Embryonic facial prominence (tissue), 1 donor: ENCODE results near the gene HSPA9.
"Not testable (repeated sequence)": the region's sequence is repeated elsewhere in the genome, so short reads cannot be mapped to it uniquely, and the experiment has no call there.

Experiments used
- DNase-seq: peaks from one replicate; pipeline ENCODE4 v3.0.0-alpha.2; 2016; ENCODE audit errors: extremely low spot score

Gene HSPA9

DNA sequence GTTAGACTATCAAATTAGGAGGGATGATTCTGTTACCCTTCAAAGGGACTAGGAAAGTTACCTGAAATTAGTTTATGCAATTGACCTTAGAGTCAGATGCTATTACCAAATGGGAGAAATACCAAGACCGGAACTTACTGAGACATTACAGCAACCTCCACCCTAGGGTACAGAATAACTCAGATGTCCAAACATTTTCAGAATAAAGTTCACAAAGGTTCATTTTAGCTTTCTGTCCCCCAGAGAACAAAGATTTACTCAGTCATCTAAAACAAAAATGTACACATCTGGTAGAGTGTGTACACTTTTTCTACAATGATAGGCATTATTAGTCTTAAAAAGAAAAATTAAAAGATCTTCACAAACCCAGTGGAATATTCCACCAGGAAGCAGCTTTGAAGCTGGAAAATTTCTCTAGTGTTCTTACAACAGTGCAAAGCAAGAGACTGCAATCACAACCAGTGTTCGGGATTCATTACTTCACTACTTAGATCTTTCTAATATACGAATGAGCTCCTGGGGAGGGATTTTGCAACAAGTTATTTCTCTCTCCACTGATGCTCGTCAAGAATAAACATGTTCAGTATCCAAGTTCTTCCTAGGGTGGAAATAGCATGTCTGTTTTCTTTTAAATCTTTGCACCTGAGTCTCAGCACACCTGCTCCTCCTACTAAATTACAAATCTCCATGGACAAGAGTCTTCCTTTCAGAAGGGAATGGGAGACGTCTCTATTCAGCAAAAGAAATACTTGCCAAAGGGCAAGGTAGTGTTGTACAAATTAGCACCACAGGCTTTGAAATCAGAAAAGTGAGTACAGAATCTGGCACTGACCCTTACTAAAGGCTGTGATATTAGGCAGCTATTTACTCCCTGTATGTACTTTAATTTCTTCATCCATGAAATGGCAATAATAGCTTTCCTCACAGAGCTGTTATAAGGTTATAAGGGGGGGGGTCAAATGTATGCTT lies 40.9 kb downstream of the HSPA9 start:
- no peak for DNase-seq

DNA sequence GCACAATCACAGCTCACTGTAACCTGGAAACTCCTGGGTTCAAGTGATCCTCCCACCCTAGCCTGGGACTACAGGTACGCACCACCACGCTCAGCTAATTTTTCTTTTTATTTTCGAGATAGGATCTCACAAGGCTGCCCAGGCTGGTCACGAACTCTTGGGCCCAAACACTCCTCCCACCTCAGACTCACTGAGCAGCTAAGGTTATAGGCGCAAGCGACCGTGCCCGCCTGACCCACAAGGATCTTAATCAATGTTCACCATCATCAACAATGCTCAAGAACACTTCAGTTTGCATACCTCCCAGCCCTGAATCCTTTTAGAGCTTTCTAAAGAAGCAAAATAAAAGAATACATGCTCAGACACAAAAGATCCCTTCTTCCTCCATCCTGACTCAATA lies 45.4 kb downstream of the HSPA9 start:
- no peak for DNase-seq

DNA sequence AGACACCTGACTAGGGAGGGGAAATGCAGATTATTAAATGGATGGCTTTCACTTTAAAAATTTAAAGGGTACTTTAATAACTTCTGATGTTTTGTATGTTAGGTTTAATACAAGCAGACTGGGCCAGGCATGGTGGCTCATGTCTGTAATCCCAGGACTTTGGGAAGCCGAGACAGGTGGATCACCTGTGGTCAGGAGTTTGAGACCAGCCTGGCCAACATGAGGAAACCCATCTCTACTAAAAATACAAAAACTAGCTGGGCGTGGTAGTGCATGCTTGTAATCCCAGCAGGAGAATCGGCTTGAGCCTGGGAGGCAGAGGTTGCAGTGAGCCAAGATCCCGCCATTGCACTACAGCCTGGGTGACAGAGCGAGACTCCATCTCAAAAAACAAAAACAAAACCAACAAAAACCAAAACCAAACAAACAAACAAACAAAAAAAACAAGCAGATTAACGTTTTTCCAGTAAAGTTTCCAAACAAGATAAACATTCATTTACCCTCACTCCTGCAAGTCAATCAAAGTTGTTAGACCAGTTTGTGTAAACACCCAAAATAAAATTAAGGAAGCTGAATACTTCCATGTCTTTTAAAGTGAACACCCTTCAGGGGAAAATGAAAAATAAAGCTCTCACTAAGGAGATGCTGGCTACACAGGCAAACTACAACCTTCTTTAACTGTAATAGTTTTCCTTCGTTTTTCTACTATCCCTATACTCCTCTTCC lies 46.3 kb downstream of the HSPA9 start:
- DNase-seq: no peak

DNA sequence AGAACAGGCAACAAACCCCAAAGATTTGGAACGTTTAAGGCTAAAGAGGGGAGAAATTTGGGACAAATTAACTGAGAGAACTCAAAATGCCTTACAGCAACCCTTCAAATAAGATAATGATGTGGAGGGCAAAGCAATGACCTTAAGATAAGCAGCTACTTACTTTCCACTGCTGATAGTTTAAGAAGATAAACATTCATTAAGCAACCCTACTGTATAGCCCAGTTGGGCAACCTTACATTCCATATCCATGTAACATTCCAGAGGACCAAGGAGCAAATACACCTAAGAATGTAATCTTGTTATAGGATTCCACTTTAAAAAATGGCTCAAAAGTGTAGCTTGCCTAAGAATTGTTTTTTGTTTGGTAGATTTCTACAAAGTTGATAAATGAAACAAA lies 47.0 kb downstream of the HSPA9 start:
- no peak for DNase-seq

DNA sequence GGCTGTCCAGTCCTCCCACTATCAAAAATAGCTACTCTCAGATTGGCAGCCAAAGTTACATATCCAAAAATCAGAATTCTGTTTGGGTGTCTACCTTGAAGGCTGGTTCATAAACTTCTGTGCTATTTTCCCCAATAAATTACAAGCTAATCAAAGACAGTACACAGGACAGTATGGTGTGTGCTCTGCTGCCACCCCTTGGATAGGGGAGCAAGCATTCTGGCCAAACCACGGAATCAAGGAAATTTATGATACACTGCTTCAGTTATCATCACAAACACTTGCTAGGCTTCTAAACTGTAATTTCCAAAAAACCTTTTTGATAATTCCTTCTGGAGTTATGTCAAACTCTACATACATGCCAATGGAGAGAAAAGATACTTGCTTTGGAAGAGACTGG lies 48.0 kb downstream of the HSPA9 start:
- no peak for DNase-seq

DNA sequence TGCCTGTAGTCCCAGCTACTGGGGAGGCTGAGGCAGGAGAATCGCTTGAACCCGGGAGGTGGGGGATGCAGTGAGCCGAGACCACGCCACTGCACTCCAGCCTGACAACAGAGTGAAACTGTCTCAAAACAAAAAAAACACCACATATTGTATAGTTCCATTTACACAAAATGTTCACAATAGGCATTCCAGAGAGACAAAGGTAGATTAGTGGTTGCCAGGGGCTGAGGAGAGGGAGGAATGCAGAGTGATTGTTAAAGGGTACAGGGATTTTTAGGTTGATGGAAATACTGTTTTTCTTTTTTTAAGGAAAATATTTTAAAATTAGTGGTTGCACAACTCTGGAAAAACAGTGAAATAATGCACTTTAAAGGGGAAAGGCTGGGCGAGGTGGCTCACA lies 51.8 kb downstream of the HSPA9 start:
- no peak for DNase-seq

DNA sequence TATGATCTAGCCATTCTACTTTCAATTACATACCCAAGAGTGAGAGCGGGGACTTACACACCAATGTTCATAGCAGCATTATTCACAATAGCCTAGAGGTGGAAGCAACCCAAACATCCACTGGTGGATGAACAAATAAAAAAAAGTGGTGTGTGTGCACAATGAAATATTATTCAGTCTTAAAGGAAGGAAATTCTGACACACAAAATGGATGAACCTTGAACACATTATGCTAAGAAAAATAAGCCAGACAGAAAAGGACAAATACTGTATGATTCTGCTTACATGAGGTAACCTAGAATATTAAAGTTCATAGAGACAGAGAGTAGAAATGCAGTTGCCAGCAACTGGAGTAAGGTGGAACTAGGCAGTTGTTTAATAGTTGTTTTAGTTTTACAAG lies 54.2 kb downstream of the HSPA9 start:
- no peak for DNase-seq

DNA sequence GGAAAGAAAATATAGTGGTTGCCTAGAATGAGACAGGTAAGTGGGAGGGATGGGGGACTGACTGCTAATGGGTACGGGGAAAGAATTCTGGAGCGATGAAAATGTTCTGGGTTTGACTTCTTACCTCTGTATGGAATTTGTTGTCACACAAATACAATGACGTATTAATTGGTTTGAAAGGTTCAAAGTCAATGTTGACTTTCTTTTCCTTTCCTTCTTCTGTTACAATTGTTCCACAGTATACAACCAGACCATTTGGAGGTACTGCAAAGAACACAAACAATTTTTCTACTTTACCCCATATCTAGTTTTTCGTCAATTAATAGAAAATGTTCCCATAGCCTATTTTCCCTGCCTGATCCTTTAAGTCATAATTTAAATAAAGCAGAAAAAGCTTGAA lies 57.8 kb downstream of the HSPA9 start:
- DNase-seq: no peak

DNA sequence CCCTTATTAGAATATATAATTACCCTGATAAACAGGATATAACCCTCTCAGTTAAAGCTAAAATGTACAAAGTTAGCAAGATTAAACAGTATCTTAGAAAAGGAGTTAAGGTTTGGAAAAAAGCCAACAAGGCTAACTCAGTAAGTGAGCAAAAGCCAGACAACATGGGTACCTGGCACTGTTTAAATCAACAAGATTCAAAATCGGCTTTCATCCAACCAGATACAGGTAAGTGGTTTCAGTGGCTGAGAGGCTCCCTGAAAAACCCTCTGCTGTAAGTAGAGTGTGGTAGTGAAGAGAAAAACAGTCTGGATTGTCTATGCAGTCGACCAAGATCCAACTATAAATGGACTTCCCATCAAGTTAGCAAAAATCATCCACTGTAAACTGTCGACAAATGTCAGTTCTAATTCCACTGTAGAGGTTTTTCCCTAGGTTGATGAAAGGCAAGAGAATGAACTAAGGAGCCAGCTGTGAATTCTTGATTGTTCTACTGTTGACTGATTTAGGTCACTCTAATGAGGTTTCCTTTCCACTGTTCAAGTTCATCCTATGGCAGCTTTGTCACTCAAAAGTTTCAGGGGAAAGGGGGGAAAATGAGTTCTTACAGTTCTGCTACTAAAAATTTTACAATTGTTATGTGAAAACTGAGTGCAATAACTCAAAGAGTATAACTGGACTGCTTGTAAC lies 59.5 kb downstream of the HSPA9 start:
- no peak for DNase-seq

DNA sequence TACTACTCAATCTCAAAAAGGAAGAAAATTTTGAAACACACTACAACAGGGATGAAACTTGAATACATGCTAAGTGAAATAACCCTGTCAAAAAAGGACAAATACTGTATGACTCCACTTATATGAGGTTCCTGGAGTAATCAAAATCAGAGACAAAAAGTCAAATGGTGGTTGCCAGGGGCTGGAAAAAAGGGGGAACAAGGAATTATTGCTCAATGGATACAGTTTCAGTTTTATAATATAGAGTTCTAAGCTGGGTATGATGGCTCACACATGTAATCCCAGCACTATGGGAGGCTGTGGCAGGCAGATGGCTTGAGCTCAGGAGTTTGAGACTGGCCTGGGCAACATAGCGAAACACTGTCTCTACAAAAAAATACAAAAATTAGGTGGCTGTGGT lies 61.2 kb downstream of the HSPA9 start:
- no peak for DNase-seq

DNA sequence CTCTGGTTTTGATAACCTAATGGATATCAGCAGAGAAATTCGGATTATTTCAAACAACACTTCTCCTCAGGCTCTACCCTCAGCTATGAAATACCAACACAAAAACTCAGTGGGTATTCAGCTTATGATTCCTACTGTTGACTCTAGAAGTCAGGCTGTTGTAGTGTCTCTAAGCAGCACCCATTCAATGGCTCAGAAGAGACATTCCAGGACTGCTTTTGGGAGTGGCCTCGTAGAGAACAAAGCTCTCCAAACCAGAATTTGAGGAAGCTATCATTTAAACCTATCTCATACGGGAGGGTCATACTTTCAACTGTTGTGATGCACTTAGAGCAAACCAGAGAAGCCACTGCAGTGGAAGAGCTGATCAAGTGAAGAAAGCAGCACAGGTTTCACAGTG lies 66.2 kb downstream of the HSPA9 start:
- DNase-seq: no peak

DNA sequence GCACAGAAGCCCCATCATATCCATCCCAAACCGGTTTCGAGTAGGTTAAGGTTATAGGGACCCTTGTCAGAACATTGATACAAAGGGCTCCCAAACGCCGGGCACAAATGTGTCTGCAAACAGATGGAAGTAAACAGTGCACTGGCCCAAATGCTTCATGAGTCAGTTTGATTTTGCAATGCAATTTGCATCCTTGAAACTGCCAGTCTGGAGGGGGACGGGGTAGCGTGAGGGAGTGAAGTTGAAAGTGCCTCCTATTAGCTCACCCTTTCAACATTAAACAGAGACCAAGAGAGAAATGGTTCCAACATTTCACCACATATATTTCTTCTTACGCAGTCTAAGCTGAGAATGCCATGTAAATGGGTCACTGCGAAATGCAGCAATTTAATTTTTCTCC lies 67.7 kb downstream of the HSPA9 start:
- DNase-seq: not testable (repeated sequence)

DNA sequence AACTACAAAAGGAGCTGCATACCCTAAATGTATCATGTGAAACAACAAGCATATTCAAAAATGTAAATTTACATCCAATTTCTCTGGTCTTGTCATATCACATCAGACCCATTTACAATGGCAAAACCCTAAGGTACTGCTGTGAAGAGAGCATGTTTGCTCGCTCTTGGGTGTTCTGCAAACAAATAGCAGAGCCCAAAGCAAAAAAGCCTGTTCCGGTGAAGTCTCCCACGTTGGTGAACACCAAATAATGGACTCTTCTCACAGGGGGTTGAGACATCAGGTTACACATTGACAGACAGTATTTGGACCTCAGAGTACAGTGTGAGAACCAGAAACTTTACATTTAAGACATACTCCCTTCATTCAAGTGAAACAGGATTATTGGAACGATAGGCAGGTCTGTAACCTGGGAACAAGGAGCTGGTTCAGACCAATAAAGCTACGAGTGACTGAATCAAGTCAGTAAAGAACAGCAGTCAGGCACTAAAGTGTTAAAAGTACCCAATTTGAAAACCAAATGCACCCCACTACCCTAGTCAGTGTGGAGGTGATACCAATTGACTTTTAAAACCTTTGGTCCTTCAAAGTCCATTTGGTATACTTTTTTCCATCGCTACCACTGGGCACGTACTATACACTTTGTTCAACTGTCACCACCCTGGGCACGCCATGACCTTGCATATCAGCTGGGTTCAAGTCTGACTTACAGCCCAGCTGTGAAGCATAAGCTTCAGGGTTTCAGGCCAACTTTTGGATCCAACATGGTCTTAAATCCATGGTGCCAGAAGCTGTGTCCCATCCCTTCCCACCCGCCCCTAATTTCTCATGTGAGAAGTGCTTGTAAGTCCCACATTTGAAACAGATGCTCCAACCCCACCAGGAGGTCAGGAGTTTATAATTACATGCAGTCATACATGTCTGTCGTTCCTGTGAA lies 68.6 kb downstream of the HSPA9 start:
- DNase-seq: no peak

DNA sequence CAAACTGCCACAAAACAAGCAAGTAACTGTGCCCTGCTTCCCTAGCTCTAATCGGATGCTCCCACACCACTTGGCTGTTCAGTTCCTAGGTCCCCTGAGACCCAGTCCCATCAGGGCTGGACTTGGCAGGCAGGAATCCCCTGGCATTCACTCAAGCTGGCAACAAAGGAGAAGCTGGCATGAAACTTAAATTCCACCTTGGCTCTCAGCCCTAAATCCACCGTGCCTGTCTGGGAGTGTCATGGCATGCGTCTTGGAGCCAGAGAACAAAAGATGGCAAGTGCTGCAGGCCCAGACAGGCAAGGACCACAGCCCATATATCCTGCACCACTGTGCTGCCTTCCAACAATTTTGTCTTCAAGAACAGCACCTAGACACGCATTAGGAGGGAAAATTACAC lies 70.4 kb downstream of the HSPA9 start:
- no peak for DNase-seq
